DND-41 (cell line): ENCODE data around the gene BST1.

Experiments
- EZH2 ChIP-seq: IDR thresholded peaks from 3 replicates; pipeline ENCODE4 v1.6.1; 2012; ENCODE audit warnings: borderline replicate concordance, low read depth, mild to moderate bottlenecking, moderate library complexity, low read length, inconsistent platforms; ENCODE audit not compliant: severe bottlenecking
- TF ChIP-seq, protein P1 (sequence below): IDR thresholded peaks from 2 replicates; pipeline ENCODE4 v1.5.1; 2012; ENCODE audit warnings: borderline replicate concordance, low read length, moderate library complexity, mild to moderate bottlenecking; ENCODE audit not compliant: poor library complexity, severe bottlenecking; ENCODE audit errors: extremely low read depth

DNA sequence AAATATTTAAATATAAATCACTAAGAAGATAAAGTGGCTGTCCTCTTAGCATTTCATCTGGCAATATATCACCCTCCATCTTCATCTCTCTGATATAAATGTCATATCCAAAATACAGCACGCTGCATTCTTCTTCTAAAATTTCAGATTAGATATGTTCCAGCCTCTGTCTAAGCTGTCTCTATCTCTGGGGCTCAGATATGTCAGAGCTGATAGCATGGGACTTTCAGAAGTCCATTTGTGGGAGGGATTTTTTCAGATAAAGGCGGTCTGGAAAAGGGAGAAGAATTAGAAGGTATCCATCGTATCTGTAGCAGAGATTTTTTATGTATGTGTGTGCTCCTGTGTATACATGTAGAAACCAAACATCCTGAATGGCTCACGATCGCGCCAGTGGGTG lies 50.2 kb downstream of the BST1 start:
- TF ChIP-seq, protein P1, sequence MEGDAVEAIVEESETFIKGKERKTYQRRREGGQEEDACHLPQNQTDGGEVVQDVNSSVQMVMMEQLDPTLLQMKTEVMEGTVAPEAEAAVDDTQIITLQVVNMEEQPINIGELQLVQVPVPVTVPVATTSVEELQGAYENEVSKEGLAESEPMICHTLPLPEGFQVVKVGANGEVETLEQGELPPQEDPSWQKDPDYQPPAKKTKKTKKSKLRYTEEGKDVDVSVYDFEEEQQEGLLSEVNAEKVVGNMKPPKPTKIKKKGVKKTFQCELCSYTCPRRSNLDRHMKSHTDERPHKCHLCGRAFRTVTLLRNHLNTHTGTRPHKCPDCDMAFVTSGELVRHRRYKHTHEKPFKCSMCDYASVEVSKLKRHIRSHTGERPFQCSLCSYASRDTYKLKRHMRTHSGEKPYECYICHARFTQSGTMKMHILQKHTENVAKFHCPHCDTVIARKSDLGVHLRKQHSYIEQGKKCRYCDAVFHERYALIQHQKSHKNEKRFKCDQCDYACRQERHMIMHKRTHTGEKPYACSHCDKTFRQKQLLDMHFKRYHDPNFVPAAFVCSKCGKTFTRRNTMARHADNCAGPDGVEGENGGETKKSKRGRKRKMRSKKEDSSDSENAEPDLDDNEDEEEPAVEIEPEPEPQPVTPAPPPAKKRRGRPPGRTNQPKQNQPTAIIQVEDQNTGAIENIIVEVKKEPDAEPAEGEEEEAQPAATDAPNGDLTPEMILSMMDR: no peak
- no peak for TF ChIP-seq EZH2
